GM21786 (cell line): ENCODE data around the gene B3GNT8.
A peak's percentile ranks its signal among the peaks of the same experiment; 100 is the strongest.
"Not testable (repeated sequence)": the region's sequence is repeated elsewhere in the genome, so short reads cannot be mapped to it uniquely, and the experiment has no call there.

Experiments
- ATAC-seq: cut with Tn5 transposase; IDR thresholded peaks from one replicate; pipeline ENCODE4 v1.9.1; 2021; ENCODE audit not compliant: unreplicated experiment

Gene B3GNT8

GRCh38 chr19:41397086-41398049, 29.8 kb downstream of the B3GNT8 start, which contains the start of the genes BCKDHA and EXOSC5:
TSS of gene BCKDHA (plus strand) at chr19:41397818. CDS start at chr19:41397828, 10 bp downstream.
TSS of gene EXOSC5 (minus strand) at chr19:41397359. CDS start at chr19:41397328, 31 bp downstream.
- ATAC-seq: peak; percentile 96

DNA sequence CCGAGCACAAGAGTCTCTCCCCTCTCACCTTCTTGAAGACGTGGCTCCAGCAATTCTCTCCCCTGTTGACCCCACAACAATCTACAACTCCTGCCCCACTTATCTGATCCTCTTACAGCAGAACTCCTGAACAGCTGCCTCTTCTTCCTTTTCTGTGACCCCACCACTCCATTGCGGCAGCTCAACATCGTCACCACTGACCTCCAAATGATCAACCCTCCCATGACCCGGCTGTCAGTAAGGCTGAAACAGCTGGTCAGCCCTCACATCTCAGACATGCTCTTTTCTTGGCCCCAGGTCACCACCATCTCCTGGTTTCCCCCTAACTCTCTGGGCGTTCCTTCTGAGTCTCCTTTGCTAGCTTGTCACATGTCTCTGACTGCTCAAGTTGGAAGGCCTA, 31.8 kb downstream of the B3GNT8 start:
- ATAC-seq: no peak

GRCh38 chr19:41392775-41393174, 34.4 kb downstream of the B3GNT8 start:
- no peak for ATAC-seq

GRCh38 chr19:41391618-41392017, 35.6 kb downstream of the B3GNT8 start:
- ATAC-seq: no peak

GRCh38 chr19:41386442-41386841, 40.7 kb downstream of the B3GNT8 start:
- ATAC-seq: no peak

DNA sequence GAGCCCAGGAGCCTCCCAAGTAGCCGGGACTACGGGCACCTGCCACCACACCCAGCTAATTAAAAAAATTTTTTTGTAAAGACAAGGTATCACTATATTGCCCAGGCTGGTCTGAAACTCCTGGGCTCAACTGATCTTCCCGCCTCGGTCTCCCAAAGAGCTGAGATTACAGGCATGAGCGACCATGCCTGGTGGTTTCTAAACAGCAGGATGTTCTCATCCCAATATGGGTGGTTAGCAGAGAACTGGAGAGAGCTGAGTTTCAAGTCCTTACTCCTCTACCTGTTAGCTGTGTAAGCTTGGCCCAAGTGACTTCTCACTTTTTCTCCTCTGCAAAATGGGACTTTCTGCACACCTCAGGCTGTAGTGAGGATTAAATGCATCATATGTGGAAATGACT, 42.8 kb downstream of the B3GNT8 start:
- ATAC-seq: no peak

GRCh38 chr19:41381536-41381935, 45.6 kb downstream of the B3GNT8 start:
- not testable (repeated sequence) for ATAC-seq

DNA sequence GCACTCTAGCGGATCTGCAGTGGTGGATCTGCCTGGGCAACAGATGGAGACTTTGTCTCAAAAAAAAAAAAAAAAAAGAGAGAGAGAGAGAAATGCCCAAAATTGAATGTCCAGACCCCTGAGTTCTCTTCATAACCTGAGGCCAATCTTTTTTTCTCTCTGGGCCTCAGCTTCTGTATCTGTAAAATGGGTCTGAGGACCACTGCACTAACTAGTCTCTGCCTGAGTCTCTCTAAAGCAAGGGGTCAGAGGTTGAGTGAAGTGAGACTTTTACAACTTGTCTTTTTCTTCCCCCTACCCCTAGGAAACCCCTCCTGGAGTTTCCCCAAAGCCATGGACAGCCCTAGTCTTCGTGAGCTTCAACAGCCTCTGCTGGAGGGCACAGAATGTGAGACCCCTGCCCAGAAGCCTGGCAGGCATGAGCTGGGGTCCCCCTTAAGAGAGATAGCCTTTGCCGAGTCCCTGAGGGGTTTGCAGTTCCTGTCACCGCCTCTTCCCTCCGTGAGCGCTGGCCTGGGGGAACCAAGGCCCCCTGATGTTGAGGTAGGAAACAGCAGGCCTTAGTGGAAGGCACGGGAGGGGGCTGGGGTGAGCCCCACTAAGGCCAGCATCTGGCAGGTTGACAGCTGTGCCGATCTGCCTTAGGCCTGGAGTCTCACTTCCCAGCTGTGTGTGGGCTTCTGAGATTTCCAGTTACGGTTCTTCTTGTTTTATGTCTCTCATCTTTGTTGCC, 49.0 kb downstream of the B3GNT8 start:
- no peak for ATAC-seq

DNA sequence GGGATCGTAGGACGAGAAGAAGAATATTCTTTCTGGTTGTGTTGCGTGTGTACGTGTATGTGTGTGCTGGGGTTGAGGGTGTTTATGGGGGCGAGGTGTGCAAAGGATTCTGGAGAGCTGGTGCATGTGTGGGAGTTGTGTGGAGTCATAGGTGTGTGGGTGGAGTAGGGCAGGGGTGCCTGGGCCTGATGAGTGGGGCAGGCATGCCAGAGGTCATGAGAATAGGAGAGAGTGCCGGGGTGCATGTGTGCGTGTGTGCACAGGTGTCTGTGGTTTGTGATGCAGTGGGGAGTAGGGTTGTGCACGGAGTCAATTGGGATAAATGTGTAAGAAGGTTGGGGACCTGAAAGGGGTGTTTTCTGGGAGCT, 50.2 kb downstream of the B3GNT8 start:
- ATAC-seq: no peak

DNA sequence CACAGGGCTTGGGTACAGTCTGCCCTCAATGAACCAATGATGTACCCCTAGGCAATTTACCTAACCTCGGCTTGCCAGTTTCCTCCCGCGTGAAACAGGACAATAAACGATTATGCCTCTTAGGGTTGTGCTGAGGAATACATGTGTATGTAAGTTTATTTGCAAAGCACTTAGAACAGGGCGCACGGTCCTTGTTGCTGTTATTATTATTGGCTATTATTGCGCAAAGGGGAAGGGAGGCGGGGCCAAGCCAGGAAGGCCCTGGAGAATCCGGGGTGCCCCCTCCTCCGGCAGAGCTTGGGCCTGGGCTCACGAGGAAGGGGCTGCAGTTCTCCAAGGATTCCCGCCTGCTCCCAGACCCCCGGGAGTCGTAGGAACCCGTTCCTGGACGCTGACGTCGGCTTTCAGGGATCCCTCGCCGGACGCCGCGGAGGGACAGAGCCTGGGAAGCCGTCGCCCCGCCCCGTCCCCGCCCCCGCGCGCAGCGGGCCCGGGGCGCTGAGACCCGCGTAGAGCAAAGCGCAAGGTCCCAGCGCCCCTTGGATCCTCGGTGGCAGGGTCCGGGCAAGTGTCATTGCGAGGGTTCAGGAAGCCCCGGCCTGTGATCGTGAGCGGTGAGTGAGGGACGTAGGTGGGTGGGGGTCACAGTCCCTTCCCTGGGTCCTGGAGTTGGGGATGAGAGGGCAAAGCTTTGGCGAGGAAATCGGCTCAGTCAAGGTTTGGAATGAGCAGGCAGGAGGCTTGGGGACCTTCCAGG, 50.8 kb downstream of the B3GNT8 start, which contains the start of gene TMEM91:
TSS of gene TMEM91 (plus strand) at position 293 of the 757 bp plus-strand sequence. CDS start 1,777 bp downstream, outside the sequence.
- ATAC-seq: no peak
